HL-60/S4 (cell line): Measurements from ENCODE around the gene MEG3.

ENCODE experiments used
- in situ Hi-C: fragments of 300-500 bp; cut with MboI; formaldehyde crosslinking; loops from 2 replicates; pipeline ENCODE4 v1.14.3; 2022; ENCODE audit warnings: low sequenced_read_pairs

Gene MEG3

DNA sequence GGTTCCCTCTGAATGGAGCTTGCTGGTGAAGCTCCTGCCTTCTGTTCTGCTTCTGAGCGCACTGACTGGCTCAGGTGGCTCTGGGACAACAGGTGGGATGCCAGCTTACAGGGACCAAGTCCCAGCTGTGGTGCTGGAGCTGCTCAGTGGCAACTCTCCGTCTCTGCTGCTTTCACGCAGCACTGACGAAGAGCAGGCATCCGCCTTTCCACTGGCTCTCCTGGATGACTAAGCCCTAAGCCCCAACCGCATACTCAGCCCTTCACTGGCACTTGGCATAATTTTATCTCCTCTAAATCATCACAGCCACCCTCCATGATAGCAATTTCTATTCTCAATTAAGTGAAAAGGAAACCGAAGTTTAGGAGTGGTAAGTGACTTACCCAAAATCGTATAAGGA lies 81.3 kb downstream of the MEG3 start:
- in situ Hi-C loops, result loop anchor here (25.0 kb wide), 1 partner anchor 330 kb away; no protein-coding TSS in a partner anchor

DNA sequence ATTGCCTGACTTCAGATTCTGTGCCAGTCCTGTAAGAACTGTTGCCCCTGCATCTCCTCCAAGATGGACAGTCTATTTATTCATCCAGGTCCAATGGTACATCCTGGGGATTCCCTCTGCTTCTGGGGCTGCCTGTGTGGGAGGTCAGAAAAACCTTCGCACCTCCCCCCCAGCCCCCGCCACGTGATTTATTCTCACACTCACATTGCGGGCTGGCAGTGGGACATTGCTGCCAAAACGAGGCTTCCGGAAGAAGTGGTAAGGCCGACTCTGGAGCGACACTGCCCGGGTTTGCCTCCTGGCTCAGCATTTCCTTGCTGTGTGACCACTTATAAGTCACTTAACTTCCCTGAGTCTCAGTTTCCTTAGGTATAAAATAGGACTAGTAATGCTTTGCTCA lies 83.5 kb downstream of the MEG3 start:
- in situ Hi-C loops, result loop anchor here (25.0 kb wide), 1 partner anchor 328 kb away; no protein-coding TSS in a partner anchor
